ENCODE results near the gene MYCBPAP.

The MYCBPAP gene

DNA sequence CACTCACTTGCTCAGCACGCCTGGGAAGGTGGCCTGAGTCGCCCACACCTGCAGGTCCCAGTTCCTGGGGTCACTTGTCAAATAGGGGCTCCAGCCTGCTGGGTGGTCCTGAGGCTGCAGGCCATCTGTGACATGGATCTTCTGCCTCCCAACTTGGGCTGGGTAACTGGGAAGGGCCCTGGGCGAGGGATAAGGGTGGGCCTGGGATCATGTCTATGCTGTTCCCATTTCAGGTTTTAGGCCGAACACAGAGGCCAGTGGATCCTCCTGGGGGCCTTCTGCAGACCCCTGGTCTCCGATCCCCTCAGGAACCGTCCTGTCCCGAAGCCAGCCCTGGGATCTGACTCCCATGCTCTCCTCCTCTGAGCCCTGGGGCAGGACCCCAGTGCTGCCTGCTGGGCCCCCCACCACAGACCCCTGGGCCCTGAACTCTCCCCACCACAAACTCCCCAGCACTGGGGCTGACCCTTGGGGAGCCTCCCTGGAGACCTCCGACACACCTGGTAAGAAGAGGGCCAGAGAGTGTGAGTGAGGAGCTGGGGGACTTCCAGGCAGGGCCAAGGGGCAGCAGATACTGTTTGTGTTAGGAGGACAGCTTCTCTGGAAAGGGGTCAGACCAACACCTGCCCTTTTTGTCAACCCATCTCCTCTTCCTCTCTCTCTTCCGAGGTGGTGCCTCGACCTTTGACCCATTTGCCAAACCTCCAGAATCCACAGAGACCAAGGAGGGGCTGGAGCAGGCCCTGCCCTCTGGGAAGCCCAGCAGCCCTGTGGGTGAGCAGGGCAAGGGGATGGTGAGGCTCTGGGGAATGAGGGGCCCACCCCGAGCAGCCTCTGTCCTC is 32.5 kb downstream of the MYCBPAP start:
- no peak for DNase-seq

DNA sequence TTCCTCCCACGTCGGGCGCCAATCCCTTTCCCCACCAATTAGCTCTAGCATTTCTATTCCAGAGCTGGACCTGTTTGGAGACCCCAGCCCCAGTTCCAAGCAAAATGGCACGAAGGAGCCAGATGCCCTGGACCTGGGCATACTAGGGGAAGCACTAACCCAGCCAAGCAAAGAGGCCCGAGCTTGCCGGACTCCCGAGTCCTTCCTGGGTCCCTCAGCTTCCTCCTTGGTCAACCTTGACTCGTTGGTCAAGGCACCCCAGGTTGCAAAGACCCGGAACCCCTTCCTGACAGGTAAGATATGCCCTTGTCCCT is 33.1 kb downstream of the MYCBPAP start:
- DNase-seq: no peak

DNA sequence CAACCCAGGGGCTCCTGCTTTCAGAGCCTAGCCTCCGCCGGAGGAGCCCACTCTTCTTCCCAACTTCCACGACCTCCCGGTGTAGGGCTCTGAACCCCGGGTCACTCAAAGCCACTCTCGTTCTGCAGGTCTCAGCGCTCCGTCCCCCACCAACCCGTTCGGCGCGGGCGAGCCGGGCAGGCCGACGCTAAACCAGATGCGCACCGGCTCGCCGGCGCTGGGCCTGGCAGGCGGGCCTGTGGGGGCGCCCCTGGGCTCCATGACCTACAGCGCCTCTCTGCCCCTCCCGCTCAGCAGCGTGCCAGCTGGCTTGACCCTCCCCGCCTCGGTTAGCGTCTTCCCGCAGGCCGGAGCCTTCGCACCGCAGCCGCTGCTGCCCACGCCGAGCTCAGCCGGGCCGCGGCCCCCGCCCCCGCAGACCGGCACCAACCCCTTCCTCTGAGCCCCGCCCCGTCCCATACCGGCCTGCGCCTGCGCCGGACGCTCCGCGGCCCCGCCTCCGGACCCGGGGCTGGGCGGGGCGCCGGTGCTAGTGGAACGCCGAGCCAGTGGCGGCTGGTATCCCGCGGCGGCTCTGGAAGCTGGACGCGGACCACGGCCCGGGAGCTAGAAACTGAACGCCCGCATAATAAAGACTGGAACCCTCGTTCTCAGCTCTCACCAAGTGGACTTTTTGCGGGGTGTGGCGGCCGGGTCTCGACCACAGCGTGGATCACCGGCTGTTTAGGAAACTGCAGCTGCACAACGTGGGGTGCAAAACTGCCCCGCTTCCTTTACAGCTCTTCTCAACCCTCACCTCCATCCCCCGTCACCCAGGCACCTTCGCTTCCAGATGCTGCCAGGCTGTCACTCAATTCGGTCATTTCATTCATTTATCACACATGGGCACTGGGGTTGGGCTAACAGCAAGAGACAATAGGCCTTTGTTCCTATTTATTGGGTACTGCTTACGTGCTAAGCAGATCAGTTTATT is 33.8 kb downstream of the MYCBPAP start:
- DNase-seq: peak; percentile 90

DNA sequence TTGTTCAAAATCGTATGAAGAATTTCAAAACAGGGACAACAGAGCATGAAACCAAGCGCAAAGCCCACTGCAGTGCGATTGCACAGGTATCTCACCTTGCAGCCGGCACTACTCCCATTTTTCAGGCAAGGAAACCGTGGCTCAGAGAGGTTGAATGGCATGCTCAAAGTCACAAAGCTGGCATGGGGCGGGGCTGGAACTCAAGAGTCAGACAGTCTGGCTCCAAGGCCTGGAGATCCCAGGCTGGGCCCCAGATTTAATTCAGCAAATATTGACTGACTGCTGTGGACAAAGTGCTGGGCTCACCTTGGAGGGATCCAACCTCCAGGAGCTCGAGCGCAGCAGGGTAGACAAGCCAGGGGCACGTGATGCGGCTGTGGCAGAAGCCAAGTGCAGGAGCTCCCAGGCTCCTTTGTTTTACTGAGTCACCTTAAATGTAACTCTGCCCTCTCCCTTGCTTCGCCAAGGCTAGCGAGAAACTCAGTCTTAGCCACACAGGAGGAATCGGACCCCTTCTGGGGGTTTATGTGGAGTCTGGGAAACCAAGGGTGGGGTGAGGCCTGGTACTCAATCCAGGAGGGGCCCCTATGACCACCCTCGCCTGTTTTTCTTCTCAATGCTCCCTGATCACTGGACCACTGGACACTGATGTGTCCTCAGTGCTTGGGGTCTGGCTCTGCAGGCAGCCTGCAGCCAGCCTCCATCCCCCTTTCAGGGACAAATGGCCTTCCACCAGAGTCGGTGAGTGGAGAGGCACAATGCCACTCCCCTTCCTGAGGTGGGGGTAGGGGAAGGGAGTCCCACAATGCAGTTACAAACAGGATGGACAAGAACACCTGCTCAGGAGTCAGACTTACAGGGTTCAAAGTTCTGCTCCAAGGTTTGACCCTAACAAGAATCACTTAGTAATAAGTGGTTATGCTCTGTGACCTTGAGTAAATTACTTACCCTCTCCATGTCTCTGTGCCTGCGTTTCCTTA is 34.8 kb downstream of the MYCBPAP start:
- no peak for DNase-seq

DNA sequence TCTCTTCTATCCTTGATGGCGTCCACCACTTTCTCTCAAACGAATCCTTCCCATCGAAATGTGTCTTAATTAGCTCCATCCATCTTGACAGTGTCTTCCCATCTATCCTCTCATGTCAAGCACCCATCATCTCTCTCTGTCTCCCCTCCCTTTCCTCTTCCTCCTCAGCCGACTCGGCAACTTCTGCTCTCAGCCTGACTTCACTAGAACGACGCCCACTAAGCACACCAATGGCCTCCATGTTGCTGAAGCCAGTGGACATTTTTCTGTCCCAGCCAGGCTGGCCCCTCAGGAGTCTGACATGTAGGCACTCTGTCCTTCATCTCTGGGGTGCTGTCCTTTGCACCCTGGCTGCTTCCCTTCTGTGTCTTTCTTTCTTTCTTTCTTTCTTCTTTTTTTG is 36.3 kb downstream of the MYCBPAP start:
- DNase-seq: no peak

DNA sequence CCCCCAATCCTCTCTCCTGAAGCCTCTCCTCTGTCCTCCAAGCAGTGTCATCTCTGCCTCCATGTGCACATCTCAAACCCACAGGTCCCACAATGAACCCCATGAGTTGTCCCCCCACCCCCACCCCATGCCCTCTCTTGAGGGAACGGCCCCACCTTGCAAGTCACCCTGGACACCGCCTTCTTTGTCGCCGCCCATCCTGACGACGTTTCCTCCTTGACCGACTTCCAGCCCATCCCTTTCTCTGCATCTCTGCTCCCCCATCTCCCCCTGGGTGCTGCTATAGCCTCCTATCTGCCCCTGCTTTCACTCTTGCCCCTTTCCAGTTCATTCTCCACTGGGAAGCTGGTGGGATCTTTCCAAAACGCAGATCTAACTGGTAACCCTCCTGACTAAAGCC is 37.1 kb downstream of the MYCBPAP start:
- no peak for DNase-seq

DNA sequence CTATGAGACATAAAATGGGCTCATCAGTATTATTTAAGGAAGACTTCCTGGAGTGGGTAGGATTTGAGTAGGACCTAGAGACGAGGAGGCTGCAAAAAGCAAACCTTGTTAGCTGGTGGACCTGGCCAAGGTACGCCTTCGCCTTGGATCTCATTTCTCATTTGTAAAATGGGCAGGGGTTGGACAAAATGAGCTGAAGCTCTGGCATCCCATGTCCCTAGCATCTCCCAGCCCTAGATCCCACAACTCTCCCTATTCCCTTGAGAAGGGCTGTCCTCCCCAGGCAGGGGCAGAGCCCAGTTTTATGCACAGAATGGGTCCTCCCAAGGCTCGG is 38.4 kb downstream of the MYCBPAP start:
- no peak for DNase-seq

DNA sequence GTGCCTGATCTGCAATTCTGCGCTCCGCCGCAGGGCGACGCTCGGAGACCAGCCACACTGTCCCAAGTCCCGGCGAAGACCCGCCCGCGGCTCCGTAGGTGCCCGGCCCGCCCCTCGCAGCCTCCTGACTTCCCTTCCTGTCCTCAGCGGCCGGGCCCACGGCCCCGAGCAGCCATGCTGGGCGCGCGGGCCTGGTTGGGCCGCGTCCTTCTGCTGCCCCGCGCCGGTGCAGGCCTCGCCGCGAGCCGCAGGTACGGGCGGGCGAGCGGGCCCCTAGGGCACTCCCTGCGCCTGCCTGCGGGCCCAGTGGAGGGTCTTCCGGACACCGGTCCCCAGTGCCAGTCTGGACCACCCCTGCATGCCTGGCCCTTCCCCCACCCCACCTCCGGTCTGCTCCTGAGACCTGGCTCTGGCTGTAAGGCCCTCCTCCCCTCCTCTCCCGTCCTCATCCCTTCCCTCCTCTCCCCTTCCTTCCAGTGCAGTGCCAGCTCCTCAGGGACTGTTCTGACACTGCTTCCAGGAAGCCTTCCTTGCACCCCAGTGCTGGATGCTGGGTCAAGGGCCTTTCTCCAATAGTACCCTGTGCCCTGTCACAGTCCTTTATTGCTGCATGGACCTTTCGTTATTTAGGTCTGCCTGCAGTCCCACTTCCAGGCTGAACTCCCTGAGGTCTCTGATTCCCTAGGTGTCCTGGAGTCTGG is 38.9 kb downstream of the MYCBPAP start, which contains the start of gene SPATA20:
TSS of gene SPATA20 (plus strand) at position 140 of the 701 bp plus-strand sequence. CDS start at position 175, 35 bp downstream.
- DNase-seq: peak; percentile 92

DNA sequence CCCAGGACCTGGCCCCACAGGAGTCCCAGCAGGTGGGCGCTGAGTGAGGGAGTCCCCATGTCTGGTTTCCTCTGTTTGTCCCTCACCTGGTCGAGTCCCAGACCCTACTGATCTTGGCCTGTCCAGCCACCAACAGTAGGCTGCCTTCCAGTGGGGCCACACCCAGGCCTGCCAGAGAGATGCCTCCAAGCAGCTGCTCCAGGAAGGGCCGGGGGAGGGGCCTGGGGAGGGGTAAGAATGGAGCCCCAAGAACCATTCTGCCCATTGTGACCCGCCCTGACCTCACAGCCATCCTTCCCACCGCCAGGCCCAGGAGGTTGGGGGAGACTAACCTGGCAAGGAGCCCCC is 39.5 kb downstream of the MYCBPAP start:
- DNase-seq: no peak

DNA sequence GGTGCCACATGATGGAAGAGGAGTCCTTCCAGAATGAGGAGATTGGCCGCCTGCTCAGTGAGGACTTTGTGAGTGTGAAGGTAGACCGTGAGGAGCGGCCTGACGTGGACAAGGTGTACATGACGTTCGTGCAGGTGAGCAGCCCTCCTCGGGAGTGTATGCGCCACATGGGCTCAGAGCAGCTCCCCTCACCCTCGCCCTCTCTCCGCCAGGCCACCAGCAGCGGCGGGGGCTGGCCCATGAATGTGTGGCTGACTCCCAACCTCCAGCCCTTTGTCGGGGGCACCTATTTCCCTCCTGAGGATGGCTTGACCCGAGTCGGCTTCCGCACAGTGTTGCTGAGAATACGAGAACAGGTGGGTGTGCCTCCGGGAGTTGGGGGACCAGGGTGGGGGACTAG is 40.6 kb downstream of the MYCBPAP start:
- DNase-seq: no peak

DNA sequence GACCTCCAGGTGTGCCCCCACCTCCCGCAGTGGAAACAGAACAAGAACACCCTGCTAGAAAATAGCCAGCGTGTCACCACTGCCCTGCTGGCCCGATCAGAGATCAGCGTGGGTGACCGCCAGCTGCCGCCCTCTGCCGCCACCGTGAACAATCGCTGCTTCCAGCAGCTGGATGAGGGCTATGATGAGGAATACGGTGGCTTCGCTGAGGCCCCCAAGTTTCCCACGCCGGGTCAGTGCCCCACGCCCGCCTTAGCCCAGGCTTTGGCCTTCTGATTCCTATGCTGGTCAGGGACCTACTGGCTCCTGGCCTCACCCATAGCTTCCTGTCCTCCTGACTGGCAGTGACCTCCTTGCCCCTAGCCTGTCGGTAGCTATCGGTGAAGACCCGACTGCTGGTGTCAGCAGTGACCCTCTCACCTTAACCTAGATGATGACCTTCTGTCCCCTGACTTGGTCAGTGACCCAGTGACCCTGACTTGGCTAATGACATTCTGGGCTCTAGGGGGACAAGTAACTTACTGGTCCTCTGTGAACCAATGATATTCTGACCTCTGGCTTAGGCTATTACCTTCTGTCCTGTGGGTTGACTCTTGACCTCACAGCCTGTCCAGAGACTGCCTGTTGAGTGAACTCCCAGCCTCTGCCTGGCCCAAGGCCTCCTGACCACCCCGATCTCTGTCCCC is 41.2 kb downstream of the MYCBPAP start:
- no peak for DNase-seq

DNA sequence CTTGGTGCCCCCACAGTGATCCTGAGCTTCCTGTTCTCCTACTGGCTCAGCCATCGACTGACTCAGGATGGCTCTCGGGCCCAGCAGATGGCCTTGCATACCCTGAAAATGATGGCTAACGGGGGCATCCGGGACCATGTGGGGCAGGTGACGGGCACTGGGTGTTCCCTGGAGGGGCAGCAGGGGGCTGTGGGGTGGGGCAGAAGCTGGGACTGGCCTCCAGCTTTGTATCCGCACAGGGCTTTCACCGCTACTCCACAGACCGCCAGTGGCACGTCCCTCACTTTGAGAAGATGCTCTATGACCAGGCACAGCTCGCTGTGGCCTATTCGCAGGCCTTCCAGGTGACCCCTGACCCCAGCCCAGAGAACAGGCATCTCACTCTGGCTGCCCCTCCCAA is 41.7 kb downstream of the MYCBPAP start:
- no peak for DNase-seq

DNA sequence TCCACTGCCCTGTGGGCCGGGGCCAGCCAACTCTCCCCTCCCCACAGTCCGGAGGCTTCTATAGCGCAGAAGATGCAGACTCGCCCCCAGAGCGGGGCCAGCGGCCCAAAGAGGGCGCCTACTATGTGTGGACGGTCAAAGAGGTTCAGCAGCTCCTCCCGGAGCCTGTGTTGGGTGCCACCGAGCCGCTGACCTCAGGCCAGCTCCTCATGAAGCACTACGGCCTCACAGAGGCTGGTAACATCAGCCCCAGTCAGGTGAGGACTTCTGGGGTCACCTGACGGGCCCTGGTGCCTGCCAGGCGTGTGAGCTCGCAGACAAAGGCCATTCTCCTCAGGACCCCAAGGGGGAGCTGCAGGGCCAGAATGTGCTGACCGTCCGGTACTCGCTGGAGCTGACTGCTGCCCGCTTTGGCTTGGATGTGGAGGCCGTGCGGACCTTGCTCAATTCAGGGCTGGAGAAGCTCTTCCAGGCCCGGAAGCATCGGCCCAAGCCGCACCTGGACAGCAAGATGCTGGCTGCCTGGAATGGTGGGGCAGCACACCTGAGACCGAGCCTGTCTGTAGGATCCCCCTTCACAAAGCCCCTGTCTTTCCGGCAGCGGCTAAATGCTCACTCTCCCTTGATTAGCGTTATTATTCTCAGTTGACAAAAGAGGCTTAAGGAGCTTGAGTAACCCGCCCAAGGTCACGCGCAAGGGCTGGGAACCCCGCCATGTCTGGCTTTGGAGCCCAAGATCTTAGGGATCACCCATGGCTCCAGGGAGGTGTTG is 42.6 kb downstream of the MYCBPAP start:
- DNase-seq: peak; percentile 86

DNA sequence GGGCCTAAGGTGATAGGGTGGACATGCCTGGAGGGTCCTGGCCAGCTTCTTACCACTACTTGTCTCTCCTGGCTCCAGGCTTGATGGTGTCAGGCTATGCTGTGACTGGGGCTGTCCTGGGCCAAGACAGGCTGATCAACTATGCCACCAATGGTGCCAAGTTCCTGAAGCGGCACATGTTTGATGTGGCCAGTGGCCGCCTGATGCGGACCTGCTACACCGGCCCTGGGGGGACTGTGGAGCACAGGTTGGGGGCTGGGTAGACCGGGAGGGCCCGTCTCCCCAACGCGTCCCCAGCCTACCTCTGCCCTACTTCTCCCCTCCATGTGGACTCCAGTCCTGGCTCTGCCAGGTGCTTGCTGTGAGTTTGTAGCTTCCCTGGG is 43.2 kb downstream of the MYCBPAP start:
- DNase-seq: no peak

DNA sequence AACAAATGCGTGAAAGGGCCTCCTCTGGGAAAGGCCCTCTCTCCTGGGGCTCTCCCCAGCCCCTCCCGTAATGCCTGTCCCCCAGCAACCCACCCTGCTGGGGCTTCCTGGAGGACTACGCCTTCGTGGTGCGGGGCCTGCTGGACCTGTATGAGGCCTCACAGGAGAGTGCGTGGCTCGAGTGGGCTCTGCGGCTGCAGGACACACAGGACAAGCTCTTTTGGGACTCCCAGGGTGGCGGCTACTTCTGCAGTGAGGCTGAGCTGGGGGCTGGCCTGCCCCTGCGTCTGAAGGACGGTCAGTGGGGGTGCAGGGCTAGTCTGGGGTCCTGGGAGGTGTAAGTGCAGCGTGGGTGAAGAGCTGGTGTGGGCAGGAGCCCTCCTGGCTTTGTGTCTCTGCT is 43.6 kb downstream of the MYCBPAP start:
- DNase-seq: no peak

DNA sequence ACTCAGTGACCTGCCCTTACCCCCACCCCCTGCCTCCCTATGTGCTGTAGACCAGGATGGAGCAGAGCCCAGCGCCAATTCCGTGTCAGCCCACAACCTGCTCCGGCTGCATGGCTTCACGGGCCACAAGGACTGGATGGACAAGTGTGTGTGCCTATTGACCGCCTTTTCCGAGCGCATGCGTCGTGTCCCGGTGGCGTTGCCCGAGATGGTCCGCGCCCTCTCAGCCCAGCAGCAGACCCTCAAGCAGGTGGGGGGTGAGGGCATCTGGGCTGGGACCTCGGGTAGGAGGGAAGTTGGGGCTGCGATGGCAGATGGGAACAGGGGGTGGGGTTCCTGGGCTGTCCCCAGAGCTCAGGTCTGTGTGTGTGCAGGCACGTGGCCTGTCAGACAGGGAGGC is 46.0 kb downstream of the MYCBPAP start:
- no peak for DNase-seq

DNA sequence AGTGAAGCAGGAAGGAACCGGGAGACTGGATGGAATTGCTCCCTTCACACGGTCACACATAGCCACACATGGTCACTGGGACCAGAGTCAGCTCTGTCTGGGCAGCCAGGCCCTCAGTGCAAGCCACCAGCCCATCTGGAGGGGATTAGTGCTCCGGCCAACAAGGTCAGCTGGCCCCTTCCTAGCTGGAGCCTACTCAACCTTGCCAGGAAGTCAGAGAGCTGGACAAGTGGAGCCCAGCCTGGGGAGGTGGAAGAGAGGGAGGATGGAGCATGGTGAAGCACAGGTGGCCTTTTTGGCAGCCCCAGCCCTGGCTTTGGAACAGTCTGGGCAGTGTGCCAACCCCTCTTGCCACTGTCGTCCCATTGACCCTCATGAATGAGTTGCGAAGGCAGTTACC is 48.6 kb downstream of the MYCBPAP start:
- no peak for DNase-seq

DNA sequence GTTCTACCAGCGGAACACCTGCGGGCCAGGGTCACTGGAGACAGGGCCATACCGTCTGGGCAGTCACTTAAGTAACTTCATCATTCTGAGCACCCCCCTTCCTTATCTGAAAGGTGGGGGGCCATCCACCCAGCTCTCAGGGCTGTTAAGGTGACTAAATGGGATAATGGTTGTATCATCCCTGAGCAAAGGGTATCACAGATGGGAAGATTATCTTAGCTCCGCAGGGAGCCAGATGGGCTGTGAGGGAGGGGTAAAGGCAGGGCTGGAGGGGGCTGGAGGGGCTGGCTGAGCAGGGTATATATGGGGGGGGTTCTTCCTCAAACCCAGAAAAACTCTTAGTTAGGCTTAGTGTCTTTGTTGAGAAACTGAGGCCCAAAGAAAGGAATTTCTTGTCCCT is 49.4 kb downstream of the MYCBPAP start:
- DNase-seq: no peak

DNA sequence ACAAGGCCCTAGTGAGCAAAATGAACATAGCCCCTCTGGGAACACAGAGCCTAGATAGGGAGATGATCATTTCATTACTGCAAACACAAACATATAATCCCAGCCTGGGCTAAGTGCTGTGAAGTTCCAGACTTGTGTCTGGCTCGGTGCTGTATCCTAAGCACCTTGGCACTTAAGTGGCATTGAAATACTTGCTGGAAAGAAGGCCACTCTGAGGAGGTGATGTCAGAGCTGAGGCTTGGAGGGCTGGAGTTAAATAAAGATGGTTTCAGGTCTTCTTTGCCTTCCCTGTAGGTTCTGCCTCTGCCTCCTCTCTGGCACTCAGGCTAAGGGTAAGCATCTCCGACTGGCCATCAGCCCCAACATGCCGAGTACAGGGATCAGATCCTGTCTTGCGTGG is 49.9 kb downstream of the MYCBPAP start:
- no peak for DNase-seq

DNA sequence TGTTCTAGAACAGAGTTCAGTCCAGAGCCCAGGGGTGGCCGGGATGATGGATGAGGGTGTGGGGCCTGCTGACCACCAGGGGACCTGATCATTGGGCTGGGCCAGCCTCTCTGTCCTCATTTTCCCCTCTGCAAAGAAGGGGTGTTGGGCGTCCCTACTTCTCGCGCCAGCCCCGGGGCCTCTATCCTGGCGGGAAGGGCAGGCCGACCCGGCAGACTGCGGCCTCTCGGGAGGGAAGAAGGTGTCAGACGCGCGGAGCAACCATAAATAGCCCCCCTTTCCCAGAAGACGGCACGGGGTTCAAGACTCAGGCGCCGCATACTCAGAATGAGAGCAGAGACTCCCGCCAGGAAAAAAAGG is 50.3 kb downstream of the MYCBPAP start:
- DNase-seq: no peak
